ENCODE results near the gene GPR78.
"Not testable (repeated sequence)": the region's sequence is repeated elsewhere in the genome, so short reads cannot be mapped to it uniquely, and the experiment has no call there.

GPR78 gene

DNA sequence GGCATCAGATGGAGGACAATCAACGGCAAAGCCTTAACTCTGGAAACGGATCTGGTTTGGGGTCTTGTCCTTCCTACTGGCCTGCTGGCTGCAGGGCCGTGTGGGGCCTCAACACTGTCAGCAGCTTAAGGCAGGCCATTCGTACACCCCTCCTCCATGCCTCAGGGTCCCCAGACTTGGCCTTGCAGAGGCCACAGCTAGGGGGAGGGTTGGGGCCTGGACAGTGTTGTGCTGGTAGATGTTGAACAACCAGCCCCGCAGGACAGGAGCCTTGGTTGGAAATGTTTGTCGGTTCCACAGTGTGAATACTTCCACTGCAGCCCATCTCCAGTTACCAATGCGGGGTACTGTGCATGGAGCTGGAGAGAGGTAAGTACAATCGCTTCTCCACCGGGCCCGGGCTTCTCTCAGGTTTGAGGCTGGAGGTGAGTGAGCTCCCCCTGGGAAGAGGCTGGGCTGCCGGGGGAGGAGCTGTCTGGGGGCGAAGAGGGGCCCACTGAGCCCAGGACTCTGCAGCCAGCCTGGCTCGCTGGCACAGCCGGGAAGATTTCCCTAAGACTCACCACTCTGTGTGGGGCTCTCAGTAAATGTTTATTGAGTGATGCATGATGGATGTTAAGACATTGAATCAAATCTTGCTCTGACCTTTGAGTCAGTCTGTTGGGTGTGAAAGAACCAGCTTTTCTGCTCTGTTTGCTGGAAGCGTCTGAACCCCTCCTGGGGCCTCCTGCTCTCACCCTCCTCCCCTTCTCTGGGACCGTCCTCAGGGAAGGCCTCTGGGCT is 19.7 kb upstream of the GPR78 start:
- no peak for DNase-seq (ENCODE audit: low read depth in 1 of 2, low spot score in 1 of 2)

GRCh38 chr4:8564595-8564994 is 15.6 kb upstream of the GPR78 start:
- DNase-seq (ENCODE audit: low read depth in 1 of 2, low spot score in 1 of 2): no peak

GRCh38 chr4:8568068-8568668 is 12.0 kb upstream of the GPR78 start:
- no peak for DNase-seq (ENCODE audit: low read depth in 1 of 2, low spot score in 1 of 2)

- no peak for DNase-seq (ENCODE audit: low read depth in 1 of 2, low spot score in 1 of 2)
Observed at GRCh38 chr4:8570201-8570600, 10.0 kb upstream of the GPR78 start.

DNA sequence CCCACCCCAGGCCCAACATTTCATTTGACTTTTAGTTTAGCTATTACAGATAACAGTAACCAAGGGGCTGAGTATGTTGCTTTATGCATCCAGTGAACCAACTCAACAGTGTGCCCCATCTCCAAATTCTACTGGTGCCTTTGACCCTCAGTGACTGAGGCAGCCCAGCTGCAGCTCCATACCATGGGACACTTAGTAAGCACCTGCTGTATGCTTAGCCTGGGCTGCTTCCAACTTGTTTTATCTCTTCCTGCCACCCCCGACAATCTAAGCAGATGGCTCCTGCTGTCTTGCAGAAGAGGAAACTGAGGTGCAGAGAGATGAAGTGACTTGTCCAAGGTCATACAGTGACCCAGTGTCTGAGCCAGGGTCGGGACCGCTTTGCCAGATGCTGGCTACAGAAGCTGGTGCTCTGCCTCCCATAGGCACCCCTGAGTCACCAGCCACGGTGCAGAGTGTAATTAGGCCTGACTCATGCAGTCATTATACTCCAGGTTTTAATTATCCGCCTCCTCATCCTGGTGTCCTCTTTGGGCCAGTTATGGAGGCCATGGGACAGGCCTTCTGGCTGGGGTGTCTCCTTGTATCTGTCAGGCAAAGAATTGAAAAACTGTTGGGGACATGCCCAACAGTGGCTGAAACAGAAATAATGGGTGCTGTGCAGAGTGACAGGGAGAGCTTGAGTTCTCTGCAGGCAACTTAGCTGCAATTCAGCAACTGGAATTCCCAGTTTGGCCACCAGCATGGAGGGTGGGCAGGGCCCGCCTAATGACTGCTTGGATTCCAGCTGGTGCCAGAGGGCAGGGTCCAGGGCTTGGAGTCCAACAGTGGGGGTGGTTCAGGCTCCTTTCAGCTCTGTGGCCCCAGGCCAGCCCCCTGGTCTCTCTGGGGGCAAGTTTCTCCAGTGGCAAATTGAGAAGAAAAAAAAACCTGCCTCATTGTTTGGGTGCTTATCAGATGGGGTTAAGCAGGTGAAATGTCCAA is 8.2 kb upstream of the GPR78 start:
- no peak for DNase-seq (ENCODE audit: low read depth in 1 of 2, low spot score in 1 of 2)

DNA sequence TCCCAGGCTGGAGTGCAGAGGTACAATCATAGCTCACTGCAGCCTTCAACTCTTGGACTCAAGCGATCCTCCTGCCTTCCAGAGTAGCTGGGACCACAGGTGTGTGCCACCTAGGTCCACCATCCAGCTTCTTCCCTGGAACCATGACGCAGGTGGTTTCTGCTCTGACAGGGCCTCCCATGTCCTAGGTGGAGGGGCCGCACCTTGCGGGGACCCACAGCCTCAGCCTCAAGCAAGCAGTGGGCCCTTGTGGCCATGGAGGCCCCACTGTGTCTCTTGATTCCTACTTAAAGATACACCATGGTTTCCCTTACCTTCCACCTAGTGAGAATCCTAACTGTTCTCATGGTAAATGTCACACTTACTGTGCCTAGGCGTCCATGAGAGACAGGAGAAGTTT is 6.9 kb upstream of the GPR78 start:
- DNase-seq (ENCODE audit: low read depth in 1 of 2, low spot score in 1 of 2): no peak

- no peak for DNase-seq (ENCODE audit: low read depth in 1 of 2, low spot score in 1 of 2)
Observed at GRCh38 chr4:8574796-8575370, 5.3 kb upstream of the GPR78 start.

GRCh38 chr4:8575457-8575856 is 4.7 kb upstream of the GPR78 start:
- no peak for DNase-seq (ENCODE audit: low read depth in 1 of 2, low spot score in 1 of 2)

DNA sequence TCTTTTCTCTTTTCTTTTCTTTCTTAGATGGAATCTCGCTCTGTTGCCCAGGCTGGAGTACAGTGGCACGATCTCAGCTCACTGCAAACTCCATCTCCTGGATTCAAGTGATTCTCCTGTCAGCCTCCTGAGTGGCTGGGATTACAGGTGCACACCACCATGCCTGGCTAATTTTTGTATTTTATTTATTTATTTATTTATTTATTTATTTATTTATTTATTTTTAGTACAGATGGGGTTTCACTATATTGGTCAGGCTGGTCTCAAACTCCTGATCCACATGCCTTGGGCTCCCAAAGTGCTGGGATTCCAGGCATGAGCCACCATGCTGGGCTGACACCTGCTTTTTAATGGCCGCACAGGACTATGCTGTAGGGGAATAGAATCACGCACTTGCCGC is 3.6 kb upstream of the GPR78 start:
- DNase-seq (ENCODE audit: low read depth in 1 of 2, low spot score in 1 of 2): not testable (repeated sequence)

DNA sequence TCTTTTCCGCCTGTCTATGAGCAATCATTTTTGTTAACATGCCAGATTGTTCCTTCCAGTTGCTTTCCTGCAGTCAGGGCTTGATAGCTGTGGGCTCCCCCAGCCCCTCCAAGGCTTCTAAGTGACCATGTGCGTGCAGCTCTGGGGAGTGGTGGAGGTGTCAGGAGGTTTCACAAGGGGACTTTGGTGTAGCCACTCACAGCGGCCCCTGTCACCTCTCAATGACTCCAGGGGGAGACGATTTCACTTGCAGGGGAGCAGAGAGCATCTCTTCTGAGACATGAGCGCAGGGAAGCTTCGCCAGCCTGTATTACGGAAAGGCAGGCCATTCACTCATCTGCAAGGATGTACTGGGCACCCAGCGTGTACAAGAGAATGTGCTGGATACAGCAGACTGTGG is 3.1 kb upstream of the GPR78 start:
- no peak for DNase-seq (ENCODE audit: low read depth in 1 of 2, low spot score in 1 of 2)

DNA sequence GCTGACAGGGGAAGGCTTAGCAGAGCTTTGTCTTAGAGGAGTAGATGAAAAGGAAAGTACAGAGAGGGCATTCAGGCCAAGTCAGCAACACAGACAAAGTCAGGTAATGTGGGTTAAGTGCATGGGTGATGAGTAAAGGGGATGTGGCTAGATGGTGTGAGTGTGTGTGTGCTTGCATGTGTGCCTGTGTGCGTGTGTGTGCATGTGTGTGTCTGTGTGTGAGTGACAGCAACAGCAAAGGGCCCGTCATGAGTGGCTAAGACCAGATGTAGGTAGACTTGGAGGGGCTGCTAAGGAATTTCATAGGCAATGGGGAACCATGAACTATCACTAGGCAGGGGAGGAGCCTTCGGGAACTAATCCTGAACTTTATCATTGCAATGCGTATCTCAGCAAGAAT is 2.2 kb upstream of the GPR78 start:
- DNase-seq (ENCODE audit: low read depth in 1 of 2, low spot score in 1 of 2): no peak

DNA sequence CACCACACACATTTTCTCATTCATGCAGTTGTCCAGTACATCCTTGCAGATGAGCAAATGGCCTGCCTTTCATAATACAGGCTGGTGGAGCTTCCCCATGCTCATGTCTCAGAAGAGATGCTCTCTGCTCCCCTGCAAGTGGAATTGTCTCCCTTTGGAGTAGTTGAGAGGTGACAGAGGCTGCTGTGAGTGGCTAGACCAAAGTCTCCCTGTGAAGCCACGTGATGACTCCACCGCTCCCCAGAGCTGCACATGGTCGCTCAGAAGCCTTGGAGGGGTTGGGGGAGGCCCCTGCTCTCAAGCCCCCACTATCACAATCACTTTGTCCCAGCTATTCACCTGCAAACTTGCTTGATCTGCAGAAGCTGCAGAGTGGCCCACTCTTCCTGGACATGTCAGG is 1.5 kb upstream of the GPR78 start:
- DNase-seq (ENCODE audit: low read depth in 1 of 2, low spot score in 1 of 2): no peak

DNA sequence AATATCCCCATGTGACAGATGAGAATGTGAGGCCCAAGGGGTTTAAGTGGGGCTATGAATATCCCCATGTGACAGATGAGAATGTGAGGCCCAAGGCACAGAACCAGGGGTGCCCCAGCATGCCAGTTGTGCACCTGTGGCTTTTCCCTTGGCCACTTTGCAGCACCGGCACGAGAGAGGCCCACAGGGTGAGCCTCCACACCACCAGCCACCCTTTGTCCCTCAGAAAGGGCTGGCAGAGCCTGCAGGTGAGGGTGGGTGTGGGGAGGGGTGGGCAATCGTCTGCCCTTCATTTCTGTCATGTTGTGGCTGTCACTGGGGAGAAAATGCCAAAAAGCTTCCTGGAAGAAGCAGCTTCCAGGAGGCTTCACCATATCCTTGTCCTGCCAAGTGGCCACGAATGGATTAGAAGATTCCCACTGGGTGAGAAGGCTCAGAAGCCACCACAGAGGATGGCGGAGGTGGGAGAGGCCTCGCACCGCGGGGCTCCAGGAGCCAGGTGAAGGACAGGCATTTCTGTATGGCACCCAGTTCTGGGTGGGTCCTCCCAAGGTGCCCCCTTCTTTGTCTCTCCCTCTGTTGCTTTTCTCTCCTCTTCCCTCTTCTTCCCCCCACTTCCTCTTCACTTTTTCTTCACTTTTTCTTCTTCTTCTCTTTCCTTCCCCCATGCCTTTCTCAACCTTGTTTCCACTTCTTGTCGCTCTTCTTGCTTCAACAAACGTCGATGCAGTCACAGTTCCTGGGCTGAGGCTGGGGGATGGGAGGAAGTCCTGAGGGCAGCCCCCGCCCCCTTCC is 469 bp upstream of the GPR78 start:
- DNase-seq (ENCODE audit: low read depth in 1 of 2, low spot score in 1 of 2): no peak

GRCh38 chr4:8581094-8581861 is 1.1 kb downstream of the GPR78 start:
- no peak for DNase-seq (ENCODE audit: low read depth in 1 of 2, low spot score in 1 of 2)

- no peak for DNase-seq (ENCODE audit: low read depth in 1 of 2, low spot score in 1 of 2)
Observed at GRCh38 chr4:8582016-8582415, 1.8 kb downstream of the GPR78 start.

DNA sequence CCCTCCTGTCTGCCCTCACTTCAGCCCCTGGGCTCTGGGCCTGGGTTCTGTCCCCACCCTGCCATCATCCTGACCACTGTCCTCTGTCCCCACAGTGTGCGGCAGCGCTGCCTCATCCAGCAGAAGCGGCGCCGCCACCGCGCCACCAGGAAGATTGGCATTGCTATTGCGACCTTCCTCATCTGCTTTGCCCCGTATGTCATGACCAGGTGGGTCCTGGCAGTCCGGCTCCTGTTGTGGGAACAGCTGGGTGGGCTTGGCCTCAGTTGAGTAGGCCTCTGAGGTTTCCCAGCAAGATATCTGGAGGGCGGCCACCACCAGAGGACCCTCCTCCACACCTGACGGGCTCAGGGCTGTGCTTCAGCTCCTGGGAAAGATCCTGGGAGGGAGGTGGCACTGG is 2.2 kb downstream of the GPR78 start:
- no peak for DNase-seq (ENCODE audit: low read depth in 1 of 2, low spot score in 1 of 2)

- DNase-seq (ENCODE audit: low read depth in 1 of 2, low spot score in 1 of 2): no peak
Observed at GRCh38 chr4:8582941-8583654, 2.9 kb downstream of the GPR78 start.

GRCh38 chr4:8583655-8584025 is 3.4 kb downstream of the GPR78 start:
- DNase-seq (ENCODE audit: low read depth in 1 of 2, low spot score in 1 of 2): no peak

DNA sequence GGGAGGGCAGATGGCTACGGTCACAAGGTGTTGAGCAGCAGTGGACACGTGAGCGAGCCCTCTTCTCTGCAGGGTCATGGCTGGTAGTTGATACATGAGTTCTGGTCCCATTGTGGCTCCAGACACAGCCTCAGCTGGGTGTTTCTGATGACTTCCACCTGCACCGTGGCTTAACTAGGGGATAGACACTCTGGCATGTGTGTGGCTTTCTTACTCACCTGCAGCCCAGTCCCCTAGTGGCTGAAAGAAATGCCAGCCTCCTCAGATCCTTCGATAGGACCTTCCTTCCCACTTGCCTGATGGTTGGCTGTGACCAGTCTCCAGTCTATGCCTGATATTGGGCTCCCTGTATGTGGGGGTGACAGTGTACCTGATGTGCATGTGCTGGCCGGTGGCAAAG is 5.0 kb downstream of the GPR78 start:
- no peak for DNase-seq (ENCODE audit: low read depth in 1 of 2, low spot score in 1 of 2)
